ENCODE data around the gene TM9SF4.

Gene TM9SF4

DNA sequence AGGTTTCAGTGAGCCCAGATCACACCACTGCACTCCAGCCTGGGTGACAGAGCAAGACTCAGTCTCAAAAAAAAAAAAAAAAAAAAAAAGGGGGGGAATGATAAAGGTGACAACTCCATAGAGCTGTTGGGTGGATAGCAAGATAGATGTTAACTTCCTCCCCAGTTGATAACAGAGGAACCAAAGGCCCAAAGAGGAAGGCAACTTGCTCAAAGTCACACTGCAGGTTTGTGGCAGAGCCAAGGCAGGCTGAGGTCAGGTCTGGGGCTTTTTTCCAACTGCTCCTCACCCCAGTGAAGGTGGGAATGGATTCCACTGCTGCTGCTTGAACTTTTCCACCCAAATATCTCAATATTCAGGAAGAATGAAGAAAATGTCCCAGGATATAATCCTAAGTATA is 30.7 kb upstream of the TM9SF4 start:
- no peaks in the 10 kb centered on the region for H3K4me1 Mint-ChIP-seq
- H3K9me3 Mint-ChIP-seq = no peaks in the 10 kb centered on the region
- CTCF ChIA-PET = interaction anchor here (1.7 to 2.9 kb wide), 2 partner anchors 12 to 256 kb away, joined by 4 to 17 read pairs; no protein-coding TSS in a partner anchor
- no peak overlapping the region for H3K27ac Mint-ChIP-seq
- no peak for DNase-seq
- no peaks in the 10 kb centered on the region for H3K36me3 Mint-ChIP-seq
- no peak overlapping the region for H3K4me3 Mint-ChIP-seq
- peaks cover 56% of the 10 kb centered on the region for H3K27me3 Mint-ChIP-seq

DNA sequence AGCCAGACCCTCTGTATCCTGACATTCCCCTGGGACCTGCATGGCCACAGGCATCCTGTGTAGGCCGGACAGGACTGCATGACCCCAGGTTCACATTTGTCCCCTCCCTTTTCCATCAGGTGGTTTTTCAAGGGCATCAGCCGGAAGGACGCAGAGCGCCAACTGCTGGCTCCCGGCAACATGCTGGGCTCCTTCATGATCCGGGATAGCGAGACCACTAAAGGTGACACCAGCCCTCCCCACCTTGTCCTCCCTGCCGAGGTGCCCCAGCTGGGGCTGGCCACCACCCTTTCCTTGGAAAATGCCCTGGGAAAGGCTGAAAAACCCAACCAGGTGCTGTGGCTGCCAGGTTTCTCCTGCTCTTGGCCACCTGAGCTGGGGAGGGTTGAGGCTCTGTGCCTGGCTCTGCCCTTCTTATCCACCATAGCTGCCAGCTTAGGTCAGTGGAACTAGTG is 29.8 kb upstream of the TM9SF4 start:
- no peak for DNase-seq
- no peaks in the 10 kb centered on the region for H3K36me3 Mint-ChIP-seq

DNA sequence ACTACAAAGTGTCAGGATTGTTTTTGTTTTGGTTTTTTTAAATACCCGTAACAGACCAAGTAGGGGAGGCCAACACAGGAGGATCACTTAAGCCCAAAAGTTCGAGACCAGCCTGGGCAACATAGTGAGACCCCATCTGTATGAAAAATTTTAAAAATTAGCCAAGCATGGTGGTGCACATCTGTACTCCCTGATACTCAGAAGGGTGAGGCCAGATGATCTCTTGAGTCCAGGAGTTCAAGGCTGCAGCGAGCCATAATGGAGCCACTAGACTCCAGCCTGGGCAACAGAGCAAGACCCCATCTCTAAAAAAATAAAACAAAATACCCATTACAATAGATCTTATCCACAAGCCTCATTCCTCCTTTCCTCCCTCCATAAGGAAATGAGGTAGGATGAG is 28.7 kb upstream of the TM9SF4 start:
- Mint-ChIP-seq H3K4me3 (no peak overlapping the region), H3K36me3 (no peaks in the 10 kb centered on the region), H3K27me3 (peaks cover 55% of the 10 kb centered on the region), H3K9me3 (no peaks in the 10 kb centered on the region), H3K4me1 (no peaks in the 10 kb centered on the region), H3K27ac (no peak overlapping the region)
- DNase-seq = no peak
- CTCF ChIA-PET = interaction anchor here (1.1 to 1.2 kb wide), 2 partner anchors 11 to 258 kb away, joined by 3 read pairs; no protein-coding TSS in a partner anchor

More for the DNA sequence above, 29.8 kb upstream of the TM9SF4 start:
- Mint-ChIP-seq H3K27me3 (peaks cover 61% of the 10 kb centered on the region), H3K9me3 (no peaks in the 10 kb centered on the region), H3K4me3 (no peak overlapping the region), H3K4me1 (no peaks in the 10 kb centered on the region), H3K27ac (no peak overlapping the region)
- CTCF ChIA-PET = interaction anchor here (1.7 to 2.9 kb wide), 2 partner anchors 11 to 257 kb away, joined by 4 to 17 read pairs; no protein-coding TSS in a partner anchor

DNA sequence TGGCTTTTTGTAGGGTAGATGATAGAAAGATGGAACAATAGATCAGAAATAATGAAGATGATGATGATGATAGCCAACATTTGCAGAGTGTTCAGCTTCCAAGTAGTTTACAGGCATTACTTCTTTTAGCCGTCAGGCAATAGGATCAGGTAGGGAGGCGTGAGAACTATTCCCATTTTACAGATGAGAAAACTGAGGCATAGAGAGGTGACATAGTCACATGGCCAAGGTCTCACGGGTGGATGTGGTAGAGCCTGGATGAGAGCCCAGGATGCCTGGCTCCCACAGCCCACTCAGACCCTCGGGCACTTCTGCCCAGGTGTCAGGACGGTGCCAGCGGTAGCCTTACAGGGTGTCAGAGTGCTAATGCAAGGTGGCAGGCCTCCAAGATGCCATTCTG is 26.0 kb upstream of the TM9SF4 start:
- Mint-ChIP-seq H3K27me3 (peaks cover 41% of the 10 kb centered on the region), H3K4me1 (peaks cover 3% of the 10 kb centered on the region), H3K9me3 (no peaks in the 10 kb centered on the region), H3K4me3 (no peak overlapping the region), H3K27ac (no peak overlapping the region), H3K36me3 (no peaks in the 10 kb centered on the region)
- CTCF ChIA-PET = no interaction called here
- no peak for DNase-seq

DNA sequence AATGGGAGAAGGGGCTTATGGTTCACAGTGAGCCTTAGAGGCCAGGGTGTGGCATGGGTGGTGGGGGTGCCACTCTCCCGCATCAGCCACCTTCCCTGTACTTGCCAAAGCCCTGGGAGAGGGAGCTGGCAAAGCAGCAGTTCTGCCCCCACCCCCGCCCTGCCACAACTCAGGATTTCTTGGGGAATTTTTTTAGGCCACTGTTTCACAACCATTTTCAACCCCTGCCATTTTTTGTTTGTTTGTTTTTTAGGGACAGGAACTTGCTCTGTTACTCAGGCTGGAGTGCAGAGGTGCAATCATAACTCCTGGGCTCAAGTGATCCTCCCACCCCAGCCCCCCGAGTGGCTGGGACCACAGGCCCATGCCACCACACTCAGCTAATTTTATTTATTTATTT is 22.4 kb upstream of the TM9SF4 start:
- no peak overlapping the region for H3K27ac Mint-ChIP-seq
- H3K27me3 Mint-ChIP-seq = peaks cover 17% of the 10 kb centered on the region
- peaks cover 3% of the 10 kb centered on the region for H3K4me1 Mint-ChIP-seq
- no peak for DNase-seq
- H3K9me3 Mint-ChIP-seq = no peaks in the 10 kb centered on the region
- no peaks in the 10 kb centered on the region for H3K36me3 Mint-ChIP-seq
- CTCF ChIA-PET = no interaction called here
- no peak overlapping the region for H3K4me3 Mint-ChIP-seq

DNA sequence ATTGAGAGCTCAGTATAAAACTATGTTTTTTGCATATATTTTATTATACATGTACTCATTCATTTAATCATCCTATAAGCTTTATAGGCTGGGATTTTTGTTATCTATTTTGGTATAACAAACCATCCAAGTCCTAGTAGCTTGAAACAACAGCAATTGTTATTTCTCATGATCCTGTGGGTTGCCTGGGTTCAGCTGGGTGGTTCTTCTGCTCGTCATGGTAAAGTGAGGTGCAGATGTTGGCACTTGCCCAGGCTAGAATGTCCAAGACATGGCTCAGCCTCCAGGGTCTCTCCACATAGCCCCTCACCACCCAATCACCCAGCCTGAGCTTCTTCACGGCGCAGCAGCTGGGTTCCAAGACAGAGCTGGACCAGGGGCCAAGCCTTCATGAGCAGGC is 20.8 kb upstream of the TM9SF4 start:
- no peaks in the 10 kb centered on the region for H3K9me3 Mint-ChIP-seq
- no peak for DNase-seq
- no peak overlapping the region for H3K4me3 Mint-ChIP-seq
- H3K27ac Mint-ChIP-seq = no peak overlapping the region
- H3K27me3 Mint-ChIP-seq = peaks cover 33% of the 10 kb centered on the region
- CTCF ChIA-PET = interaction anchor here (1.2 kb wide), 1 partner anchor 29 kb away, joined by 3 read pairs; no protein-coding TSS in a partner anchor
- no peaks in the 10 kb centered on the region for H3K36me3 Mint-ChIP-seq
- peaks cover 3% of the 10 kb centered on the region for H3K4me1 Mint-ChIP-seq

DNA sequence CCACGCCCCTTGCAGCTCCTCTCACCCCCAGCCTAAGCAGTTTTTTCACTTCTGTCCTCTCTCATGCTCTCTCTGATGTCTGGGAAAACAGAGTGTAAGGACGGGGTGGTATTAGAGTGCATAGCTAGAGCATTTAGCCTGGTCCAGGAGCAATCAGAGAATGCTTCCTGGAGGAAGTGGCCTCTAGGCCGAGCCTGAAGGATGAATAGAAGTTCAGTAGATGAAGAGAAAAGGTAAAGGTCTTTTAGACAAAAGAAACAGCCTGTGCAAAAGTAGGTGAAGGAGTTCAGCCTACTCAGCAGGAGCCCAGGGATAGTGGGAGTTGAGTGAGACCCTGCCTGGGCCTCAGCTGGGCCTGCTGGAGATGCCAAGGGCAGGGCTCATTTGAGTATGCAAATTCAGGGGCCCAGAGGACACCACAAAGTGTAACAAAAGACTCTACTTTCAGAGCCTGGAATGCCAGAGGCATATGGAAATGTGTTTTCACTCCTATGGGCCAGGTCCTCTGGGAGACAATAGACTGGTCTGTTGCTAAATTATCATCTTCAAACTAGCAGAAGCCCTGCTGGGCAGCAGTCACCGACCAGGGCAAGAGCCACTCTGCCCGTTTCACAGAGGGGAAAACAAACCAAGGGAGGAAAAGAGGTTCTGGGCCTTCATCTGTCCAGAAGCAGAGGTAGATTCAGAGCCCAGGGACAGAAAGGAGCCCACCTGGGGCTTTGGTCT is 19.7 kb upstream of the TM9SF4 start:
- Mint-ChIP-seq H3K4me1 (peaks cover 3% of the 10 kb centered on the region), H3K27me3 (peaks cover 38% of the 10 kb centered on the region), H3K9me3 (no peaks in the 10 kb centered on the region), H3K27ac (no peak overlapping the region), H3K36me3 (no peaks in the 10 kb centered on the region), H3K4me3 (no peak overlapping the region)
- CTCF ChIA-PET = interaction anchor here (0.8 to 2.3 kb wide), 8 partner anchors 11 to 267 kb away, joined by 3 to 17 read pairs (median 4); no protein-coding TSS in a partner anchor
- DNase-seq = no peak

DNA sequence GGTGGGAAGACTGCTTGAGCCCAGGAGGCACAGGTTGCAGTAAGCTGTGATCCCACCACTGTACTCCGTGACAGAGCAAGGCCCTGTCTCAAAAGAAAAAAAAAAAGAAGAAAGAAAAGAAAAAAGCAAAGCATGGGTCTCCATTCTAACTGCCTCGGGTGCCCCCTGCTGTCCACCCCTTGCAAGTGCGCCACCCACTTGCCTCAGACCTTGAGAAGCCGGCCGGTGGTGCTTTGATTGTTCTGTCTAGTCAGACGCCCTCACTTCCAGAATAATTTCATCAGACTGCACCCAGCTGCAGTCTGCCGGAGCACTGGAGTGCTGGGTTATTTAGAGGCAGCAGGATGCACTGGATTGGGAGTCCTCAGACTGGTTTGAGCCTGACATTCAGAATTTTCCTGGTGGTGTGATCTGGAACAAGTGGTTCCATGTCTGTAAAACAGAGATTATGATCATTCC is 17.6 kb upstream of the TM9SF4 start:
- no peaks in the 10 kb centered on the region for H3K36me3 Mint-ChIP-seq
- H3K9me3 Mint-ChIP-seq = no peaks in the 10 kb centered on the region
- no peaks in the 10 kb centered on the region for H3K4me1 Mint-ChIP-seq
- DNase-seq = peak; percentile 87
- no peak overlapping the region for H3K4me3 Mint-ChIP-seq
- H3K27ac Mint-ChIP-seq = no peak overlapping the region
- H3K27me3 Mint-ChIP-seq = peaks cover 37% of the 10 kb centered on the region
- CTCF ChIA-PET = interaction anchor here (0.6 to 2.3 kb wide), 18 partner anchors 11 to 561 kb away, joined by 3 to 17 read pairs (median 4); partner anchors contain the start of gene FOXS1

DNA sequence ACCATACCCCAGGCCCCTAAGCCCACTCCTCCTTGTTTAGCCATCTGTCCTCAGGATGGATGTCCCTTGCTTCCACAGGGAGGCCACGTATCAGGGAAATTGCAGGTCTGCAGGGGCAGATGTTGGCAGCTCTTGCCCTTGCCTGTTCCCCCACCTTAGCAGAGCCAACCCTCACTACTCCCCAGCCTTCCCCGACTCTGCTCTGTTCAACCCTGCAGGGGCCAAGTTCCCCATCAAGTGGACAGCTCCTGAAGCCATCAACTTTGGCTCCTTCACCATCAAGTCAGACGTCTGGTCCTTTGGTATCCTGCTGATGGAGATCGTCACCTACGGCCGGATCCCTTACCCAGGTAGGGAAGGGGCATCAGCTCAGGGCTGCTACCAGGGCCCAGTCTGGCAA is 10.7 kb upstream of the TM9SF4 start:
- no peaks in the 10 kb centered on the region for H3K9me3 Mint-ChIP-seq
- DNase-seq = no peak
- CTCF ChIA-PET = no interaction called here
- no peaks in the 10 kb centered on the region for H3K4me1 Mint-ChIP-seq
- H3K36me3 Mint-ChIP-seq = no peaks in the 10 kb centered on the region
- no peak overlapping the region for H3K4me3 Mint-ChIP-seq
- H3K27ac Mint-ChIP-seq = no peak overlapping the region
- peaks cover 54% of the 10 kb centered on the region for H3K27me3 Mint-ChIP-seq

DNA sequence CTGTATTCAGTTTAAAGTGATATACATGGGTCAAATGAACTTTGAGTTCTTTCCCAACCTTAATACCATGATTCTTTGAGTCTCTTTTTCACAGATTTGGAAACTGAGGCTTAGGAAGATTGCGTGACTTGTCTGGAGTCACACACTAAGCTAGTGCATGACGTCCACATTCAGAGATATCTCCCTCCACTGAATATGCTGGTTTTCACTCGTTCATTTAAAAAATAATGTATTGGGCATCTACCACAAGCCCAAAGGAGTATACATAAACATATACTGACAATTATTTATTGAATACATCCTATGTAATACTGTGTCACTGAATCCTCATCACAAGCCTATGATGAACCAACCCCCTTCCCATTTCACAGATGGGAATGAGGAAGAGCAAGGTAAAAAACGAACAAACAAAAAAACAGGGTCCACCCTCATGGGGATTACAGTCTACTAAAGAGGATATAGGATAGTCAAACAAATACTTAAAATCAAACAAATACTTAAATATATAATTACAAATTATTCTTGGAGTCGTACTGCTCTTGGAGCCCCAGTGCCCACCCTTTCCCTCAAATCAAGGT is 611 bp upstream of the TM9SF4 start:
- H3K9me3 Mint-ChIP-seq = no peaks in the 10 kb centered on the region
- H3K36me3 Mint-ChIP-seq = peaks cover 10% of the 10 kb centered on the region
- no peak for DNase-seq
- CTCF ChIA-PET = interaction anchor here (0.8 kb wide), 1 partner anchor 542 kb away, joined by 4 read pairs; no protein-coding TSS in a partner anchor
- H3K4me1 Mint-ChIP-seq = peaks cover 25% of the 10 kb centered on the region
- no peak overlapping the region for H3K27ac Mint-ChIP-seq
- H3K27me3 Mint-ChIP-seq = peaks cover under 1% of the 10 kb centered on the region
- H3K4me3 Mint-ChIP-seq = peak overlapping the region; percentile 95

DNA sequence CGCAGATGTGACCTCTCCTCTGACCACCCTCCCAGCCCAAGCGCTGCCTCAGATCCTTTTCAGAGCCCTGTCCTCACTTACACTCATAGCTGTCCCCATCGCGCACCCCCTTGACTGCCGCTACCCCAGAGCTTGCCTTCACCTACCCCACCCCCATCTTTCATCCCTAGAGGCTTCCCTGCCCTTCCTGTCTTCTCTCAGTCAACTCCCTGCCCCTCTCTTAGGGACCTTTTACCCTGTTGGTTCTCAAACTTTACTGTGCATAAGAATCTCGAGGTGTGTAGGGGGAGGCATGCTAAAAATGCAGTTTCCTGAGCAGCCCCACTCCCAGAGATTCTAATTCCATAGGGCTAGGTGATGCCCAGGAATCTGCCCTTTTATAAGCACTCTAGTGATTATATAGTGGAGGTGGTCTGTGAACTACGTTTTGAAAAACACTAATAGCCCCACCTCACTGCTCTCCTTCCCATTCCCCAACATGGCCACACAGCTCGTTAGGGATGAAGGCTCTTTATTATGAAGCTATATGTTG is 725 bp downstream of the TM9SF4 start:
- peaks cover 28% of the 10 kb centered on the region for H3K4me1 Mint-ChIP-seq
- no peaks in the 10 kb centered on the region for H3K27me3 Mint-ChIP-seq
- H3K4me3 Mint-ChIP-seq = peak overlapping the region; percentile 95
- H3K36me3 Mint-ChIP-seq = peaks cover 11% of the 10 kb centered on the region
- no peaks in the 10 kb centered on the region for H3K9me3 Mint-ChIP-seq
- CTCF ChIA-PET = no interaction called here
- H3K27ac Mint-ChIP-seq = peak overlapping the region; percentile 93
- DNase-seq = no peak

DNA sequence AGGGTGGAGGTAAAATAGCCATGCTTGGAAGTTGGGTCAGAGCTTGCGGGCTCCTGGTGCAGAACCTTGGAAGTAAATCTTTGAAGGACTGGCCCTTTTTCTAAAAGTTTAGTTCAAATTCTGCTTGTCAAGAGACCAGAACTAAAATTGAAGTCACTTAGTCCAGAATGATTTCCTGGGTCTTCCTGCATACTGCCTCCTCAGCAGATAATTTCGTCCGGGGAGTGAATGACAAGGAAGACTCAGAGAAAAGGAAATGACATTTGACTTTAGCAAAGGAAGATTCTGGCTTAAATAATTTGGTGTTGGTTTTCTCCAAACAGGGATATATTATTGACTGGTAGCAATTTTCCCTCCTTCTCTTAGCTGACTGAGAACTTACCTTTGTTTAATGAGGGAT is 1.2 kb downstream of the TM9SF4 start:
- Mint-ChIP-seq H3K4me1 (peaks cover 30% of the 10 kb centered on the region), H3K36me3 (peaks cover 13% of the 10 kb centered on the region), H3K9me3 (no peaks in the 10 kb centered on the region), H3K4me3 (peak overlapping the region; percentile 95), H3K27ac (peak overlapping the region; percentile 93), H3K27me3 (no peaks in the 10 kb centered on the region)
- CTCF ChIA-PET = no interaction called here
- DNase-seq = no peak

DNA sequence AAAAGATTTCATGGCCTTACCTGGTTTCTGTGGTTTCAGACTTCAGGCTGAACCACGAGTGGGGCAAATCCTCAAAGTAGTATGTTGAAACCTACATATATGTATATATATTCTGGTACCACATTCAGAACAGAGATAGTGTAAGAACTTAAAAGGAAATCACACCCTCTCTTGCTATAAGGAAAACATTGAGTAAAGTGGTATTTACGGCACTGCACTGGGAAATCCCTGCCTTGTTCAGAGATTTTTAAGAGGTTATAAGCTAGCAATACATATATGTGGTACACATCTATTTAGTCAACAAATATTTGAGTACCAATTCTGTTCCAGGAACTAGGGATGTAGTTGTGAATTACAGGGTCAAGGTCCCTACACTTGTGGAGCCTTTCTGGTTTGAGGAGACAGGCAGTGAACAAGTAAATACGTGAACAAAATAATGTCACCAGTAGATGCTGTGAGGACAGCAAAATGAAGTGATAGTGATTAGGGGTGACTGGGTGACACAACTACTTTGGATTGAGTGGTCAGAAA is 1.7 kb downstream of the TM9SF4 start:
- DNase-seq = no peak
- peaks cover 13% of the 10 kb centered on the region for H3K36me3 Mint-ChIP-seq
- no peaks in the 10 kb centered on the region for H3K27me3 Mint-ChIP-seq
- CTCF ChIA-PET = no interaction called here
- H3K9me3 Mint-ChIP-seq = no peaks in the 10 kb centered on the region
- no peak overlapping the region for H3K27ac Mint-ChIP-seq
- H3K4me1 Mint-ChIP-seq = peaks cover 33% of the 10 kb centered on the region
- peak overlapping the region; percentile 95 for H3K4me3 Mint-ChIP-seq

DNA sequence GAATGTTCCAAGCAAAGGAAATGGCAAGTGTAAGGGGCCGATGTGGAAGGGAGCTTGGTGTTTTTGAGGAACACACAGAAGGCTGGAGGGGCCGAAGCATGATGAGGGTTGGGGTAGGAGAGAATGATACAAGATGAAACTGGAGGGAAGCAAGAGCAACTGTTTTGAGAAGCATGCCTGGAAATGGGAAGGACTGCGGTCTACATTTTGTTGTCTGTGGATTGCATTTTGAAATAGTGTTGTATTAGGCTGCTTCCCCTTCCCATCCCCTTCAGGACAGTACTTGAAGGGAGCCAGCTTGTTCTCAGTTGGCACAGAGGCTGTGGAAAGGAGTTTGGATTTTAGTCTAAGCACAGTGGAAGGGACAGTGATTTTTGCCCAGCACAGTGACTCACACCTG is 2.2 kb downstream of the TM9SF4 start:
- H3K4me1 Mint-ChIP-seq = peaks cover 38% of the 10 kb centered on the region
- CTCF ChIA-PET = no interaction called here
- H3K4me3 Mint-ChIP-seq = peak overlapping the region; percentile 35

More for the DNA sequence above, 2.2 kb downstream of the TM9SF4 start:
- no peaks in the 10 kb centered on the region for H3K9me3 Mint-ChIP-seq
- no peak overlapping the region for H3K27ac Mint-ChIP-seq
- DNase-seq = no peak
- peaks cover 16% of the 10 kb centered on the region for H3K36me3 Mint-ChIP-seq
- H3K27me3 Mint-ChIP-seq = no peaks in the 10 kb centered on the region
